Astrocyte of the cerebellum (primary cell): ENCODE measurements around the gene NCBP2.

ENCODE experiments used
- DNase-seq: peaks from one replicate; pipeline ENCODE4 v3.0.0-alpha.2; 2011; ENCODE audit warnings: low read depth
- H3K4me3 ChIP-seq: 2 replicates; pipeline ENCODE4 v1.5.1; 2011; ENCODE audit warnings: mild to moderate bottlenecking, low read depth, low read length, moderate library complexity
- in situ Hi-C: cut with HindIII; loops from 2 replicates; pipeline ENCODE4 v1.10.0; 2017; ENCODE audit warnings: low sequenced_read_pairs
- TF ChIP-seq, protein P1 (sequence below): IDR thresholded peaks from 2 replicates; pipeline ENCODE4 v1.5.1; 2012; ENCODE audit warnings: low read length, low read depth, moderate library complexity, mild to moderate bottlenecking; ENCODE audit errors: missing control alignments

The NCBP2 gene

DNA sequence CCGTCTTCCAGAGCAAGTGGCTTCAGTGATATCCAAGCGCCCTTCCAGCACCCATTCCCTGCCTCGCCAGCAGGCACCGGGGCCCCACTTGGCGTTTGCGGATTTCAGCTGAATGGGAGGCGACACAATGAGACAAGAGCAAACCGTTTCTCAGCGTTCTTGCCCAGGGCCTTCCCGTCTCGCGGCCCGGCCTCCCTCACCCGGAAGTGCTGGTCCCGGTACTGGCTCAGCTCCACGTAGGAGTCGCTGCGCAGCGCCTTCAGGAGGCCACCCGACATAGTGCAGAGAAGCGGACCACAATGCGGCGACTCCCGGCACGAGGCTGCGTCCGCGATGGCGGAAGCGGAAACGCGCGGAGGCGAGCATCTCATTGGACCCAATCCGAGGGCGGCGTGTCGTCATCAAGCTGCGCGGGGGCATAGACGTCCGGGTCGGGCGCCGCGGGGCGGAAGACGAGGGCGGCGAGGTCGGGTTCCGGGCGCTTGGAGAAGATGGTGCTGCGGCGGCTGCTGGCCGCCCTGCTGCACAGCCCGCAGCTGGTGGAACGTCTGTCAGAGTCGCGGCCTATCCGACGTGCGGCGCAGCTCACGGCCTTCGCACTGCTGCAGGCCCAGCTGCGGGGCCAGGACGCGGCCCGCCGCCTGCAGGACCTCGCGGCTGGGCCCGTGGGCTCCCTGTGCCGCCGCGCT, at the start of gene NCBP2:
NCBP2 (minus strand) TSS at position 303 of the 689 bp plus-strand sequence; CDS start at position 278, 25 bp downstream.
- DNase-seq, result peak; percentile 94
- H3K4me3 ChIP-seq, result peak within 1 kb of the TSS; percentile 98
- in situ Hi-C loops, result no loop called here
- TF ChIP-seq, protein P1, sequence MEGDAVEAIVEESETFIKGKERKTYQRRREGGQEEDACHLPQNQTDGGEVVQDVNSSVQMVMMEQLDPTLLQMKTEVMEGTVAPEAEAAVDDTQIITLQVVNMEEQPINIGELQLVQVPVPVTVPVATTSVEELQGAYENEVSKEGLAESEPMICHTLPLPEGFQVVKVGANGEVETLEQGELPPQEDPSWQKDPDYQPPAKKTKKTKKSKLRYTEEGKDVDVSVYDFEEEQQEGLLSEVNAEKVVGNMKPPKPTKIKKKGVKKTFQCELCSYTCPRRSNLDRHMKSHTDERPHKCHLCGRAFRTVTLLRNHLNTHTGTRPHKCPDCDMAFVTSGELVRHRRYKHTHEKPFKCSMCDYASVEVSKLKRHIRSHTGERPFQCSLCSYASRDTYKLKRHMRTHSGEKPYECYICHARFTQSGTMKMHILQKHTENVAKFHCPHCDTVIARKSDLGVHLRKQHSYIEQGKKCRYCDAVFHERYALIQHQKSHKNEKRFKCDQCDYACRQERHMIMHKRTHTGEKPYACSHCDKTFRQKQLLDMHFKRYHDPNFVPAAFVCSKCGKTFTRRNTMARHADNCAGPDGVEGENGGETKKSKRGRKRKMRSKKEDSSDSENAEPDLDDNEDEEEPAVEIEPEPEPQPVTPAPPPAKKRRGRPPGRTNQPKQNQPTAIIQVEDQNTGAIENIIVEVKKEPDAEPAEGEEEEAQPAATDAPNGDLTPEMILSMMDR, result peak; percentile 62

DNA sequence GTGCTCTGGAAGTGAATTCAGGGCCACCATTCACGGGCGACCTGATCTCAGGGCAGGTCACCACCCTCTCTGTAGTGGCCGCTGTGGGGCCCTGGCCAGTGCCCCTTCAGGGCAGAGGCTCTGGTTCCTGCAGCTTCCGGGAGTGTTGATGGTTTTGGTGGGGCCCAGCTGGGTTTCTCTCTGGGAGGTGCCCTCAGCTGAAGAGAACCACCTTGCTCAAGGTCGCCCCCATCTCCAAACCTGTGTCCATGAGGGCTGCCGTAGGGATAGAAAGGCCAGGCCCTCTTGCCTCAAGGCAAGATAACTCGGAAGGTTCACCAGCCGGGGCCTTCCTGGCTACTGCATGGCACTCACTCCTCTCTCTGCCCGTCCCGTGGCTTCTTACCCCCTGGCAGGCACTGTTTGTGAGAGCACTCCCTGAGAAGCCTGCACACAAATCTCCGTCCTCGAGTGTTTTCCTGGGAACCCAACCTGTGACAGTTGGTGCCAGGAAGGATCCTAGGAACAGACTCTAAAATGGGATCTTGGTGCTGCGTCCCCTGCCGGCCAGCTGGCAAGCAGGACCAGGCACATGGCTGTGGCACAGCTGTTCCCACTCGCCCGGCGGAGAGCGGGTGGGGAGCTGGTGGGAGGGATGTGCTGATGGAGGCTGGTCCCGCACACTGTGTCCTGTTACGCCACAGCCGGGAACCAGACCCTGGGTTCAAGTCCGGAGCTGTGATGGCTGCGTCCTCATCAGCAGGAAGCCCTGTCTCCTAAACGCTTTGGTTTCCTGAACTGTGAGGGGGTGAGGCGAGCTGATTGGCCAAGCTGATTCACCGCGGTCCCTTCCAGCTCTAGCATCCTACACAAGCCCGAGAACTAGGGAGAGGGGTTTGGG, 49.5 kb upstream of the NCBP2 start:
- no peak for DNase-seq
- in situ Hi-C loops, result no loop called here
- H3K4me3 ChIP-seq, result no peak overlapping the region
- TF ChIP-seq, protein P1, result no peak

DNA sequence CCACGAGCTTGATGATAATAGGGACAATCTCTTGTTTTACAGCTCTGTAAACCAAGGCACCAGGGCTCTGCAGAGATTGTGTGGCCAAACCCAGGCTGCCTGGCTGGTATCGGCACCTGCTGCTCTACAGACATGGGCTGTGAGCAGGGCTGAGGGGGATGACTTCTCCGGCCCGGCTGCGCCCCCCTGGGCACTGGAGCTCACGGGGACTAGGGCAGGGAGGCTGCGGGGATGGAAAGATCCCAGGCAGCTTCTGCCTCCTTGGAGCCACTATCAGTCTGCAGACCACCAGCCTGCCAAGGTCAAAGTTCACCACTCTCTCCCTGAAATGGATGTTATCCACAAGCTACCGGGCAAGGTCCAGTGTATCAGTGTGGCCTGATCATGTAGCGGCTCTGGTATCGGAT, 48.3 kb upstream of the NCBP2 start:
- no peak for DNase-seq
- in situ Hi-C loops, result no loop called here
- H3K4me3 ChIP-seq, result no peak overlapping the region
- TF ChIP-seq, protein P1, result no peak

DNA sequence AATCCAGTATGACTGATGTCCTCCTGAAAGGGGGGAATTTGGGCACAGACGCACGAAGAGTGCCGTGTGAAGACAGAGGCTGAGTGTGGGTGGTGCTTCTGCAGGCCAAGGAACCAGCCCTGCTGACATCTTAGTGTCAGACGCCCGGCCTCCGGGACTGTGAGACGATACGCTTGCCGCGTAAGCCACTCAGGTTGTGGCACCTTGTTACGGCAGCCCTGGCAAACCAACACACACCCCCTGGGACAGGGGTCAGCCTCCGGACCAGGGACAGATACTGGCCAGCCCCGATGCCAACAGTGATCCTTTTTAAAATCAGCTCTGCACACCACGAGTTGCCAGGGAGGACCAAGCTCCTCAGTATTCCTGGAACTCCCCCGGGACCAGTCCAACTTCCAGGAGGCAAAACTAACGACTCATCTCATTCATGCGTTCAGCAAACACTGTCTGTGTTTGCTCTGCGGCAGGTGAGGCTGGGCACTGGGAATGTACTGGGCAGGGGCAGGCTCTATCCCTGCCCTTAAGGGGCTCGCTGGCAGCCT, 47.5 kb upstream of the NCBP2 start:
- in situ Hi-C loops, result no loop called here
- TF ChIP-seq, protein P1, result no peak
- no peak for DNase-seq
- H3K4me3 ChIP-seq, result no peak overlapping the region

DNA sequence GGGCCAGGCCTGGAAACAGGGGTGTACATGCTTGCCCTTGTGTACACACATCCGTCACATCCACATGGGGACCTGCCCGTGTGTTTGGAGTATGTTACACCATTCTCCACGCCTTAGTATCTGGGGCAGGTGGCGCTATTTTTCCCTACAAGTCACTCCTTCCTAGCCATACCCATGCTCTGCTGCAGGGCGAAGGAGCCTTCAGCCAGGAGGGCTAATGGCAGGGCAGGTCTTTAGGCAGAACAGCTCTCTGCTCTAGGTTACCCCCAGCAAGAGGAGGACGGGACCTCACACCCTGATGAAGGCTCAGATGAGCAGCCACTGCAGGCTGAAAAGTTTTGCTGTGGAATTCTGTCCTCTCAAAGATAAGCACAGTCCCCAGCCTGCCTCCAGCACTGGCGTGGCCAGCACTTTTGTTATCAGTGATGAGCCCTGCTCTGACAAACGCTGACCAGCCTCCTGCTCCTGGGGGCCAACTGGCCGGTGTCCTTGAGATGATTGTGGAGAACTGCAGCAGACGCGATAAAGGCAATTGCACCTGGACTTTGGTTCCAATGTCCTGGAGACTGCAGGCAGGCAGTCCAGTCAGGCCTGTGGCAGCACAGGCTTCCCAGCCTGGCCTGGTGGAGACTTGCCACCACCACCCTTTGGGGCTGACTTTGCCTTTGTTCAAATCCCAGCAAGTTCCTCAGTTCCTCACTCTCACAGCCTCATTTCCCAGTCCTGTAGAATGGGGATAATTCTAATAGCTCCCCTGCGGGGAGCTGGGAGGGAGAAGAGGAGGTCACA, 46.1 kb upstream of the NCBP2 start:
- in situ Hi-C loops, result no loop called here
- DNase-seq, result no peak
- TF ChIP-seq, protein P1, result peak; percentile 13
- no peak overlapping the region for H3K4me3 ChIP-seq

DNA sequence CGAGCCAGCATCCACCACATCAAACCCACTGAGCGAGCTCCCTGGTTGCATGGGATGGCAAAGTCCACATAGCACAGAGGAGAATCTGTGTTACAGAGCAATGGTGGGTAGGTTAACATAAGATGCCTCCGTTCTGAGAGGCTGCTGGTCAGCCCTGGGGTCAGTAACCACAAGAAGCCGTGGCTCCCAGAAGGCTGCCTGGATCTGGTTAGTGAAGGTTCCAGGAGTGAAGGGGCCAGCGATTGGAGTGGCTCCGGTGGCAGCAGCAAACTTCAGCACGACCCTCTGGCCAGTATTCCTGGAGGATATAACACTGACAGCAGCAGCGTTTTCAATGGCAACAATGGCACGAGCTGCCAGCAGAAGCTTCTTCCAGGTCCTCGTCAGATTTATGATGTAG, 44.7 kb upstream of the NCBP2 start:
- TF ChIP-seq, protein P1, result no peak
- no peak overlapping the region for H3K4me3 ChIP-seq
- no peak for DNase-seq
- in situ Hi-C loops, result no loop called here
